Activated CD4-positive, alpha-beta T cell treated with anti-CD3 and anti-CD28 coated beads, Interleukin-2, amount 50 U/mL, for 16 hours (primary cell): Measurements from ENCODE around the gene CHST12.

Experiments used
- DNase-seq: peaks from one replicate; pipeline ENCODE4 v3.0.0-alpha.2; 2020

The CHST12 gene

GRCh38 chr7:2483494-2483893, 80.1 kb downstream of the CHST12 start:
- DNase-seq = no peak

- no peak for DNase-seq
Measured at GRCh38 chr7:2484868-2485267, 81.5 kb downstream of the CHST12 start.

GRCh38 chr7:2487586-2488271, 84.3 kb downstream of the CHST12 start:
- no peak for DNase-seq

GRCh38 chr7:2488272-2488645, 84.8 kb downstream of the CHST12 start:
- no peak for DNase-seq

- DNase-seq = no peak
Measured at GRCh38 chr7:2488681-2489080, 85.3 kb downstream of the CHST12 start.

GRCh38 chr7:2490181-2490651, 86.8 kb downstream of the CHST12 start:
- no peak for DNase-seq

- DNase-seq = no peak
Measured at GRCh38 chr7:2492038-2492437, 88.6 kb downstream of the CHST12 start.

- no peak for DNase-seq
Measured at GRCh38 chr7:2493205-2494164, 90.1 kb downstream of the CHST12 start.

GRCh38 chr7:2494191-2495130, 91.0 kb downstream of the CHST12 start:
- DNase-seq = no peak

- DNase-seq = no peak
Measured at GRCh38 chr7:2495418-2496299, 92.2 kb downstream of the CHST12 start.

- no peak for DNase-seq
Measured at GRCh38 chr7:2496375-2496774, 93.0 kb downstream of the CHST12 start.

GRCh38 chr7:2497065-2497464, 93.7 kb downstream of the CHST12 start:
- DNase-seq = no peak

- DNase-seq = no peak
Measured at GRCh38 chr7:2497500-2498336, 94.3 kb downstream of the CHST12 start.
